B cell (primary cell): Measurements from ENCODE around the gene HMCN1.

Source experiments
- CTCF ChIP-seq: fragments of 200-600 bp; IDR thresholded peaks from one replicate; pipeline ENCODE4 v1.8.0; 2022; ENCODE audit warnings: antibody characterized with exemption, mild to moderate bottlenecking
- EZH2 ChIP-seq: IDR thresholded peaks from 2 replicates; pipeline ENCODE4 v1.6.1; 2012; ENCODE audit warnings: borderline replicate concordance, low read depth, mild to moderate bottlenecking, moderate library complexity, low read length; ENCODE audit not compliant: insufficient read depth, poor library complexity, severe bottlenecking

GRCh38 chr1:186225096-186225495, 490.9 kb downstream of the HMCN1 start:
- no peak for TF ChIP-seq EZH2
- no peak for TF ChIP-seq CTCF
